Panc1 (cell line): ENCODE data around the gene SLC6A6.

ENCODE experiments used
- CTCF ChIP-seq: fragments of 450-650 bp; IDR thresholded peaks from 2 replicates; pipeline ENCODE4 v1.5.1; 2017; ENCODE audit warnings: mild to moderate bottlenecking
- POLR2AphosphoS5 ChIP-seq: IDR thresholded peaks from 2 replicates; pipeline ENCODE4 v1.6.1; 2012; ENCODE audit warnings: mild to moderate bottlenecking, low read depth, low read length, moderate library complexity
- REST ChIP-seq, 2 experiments: IDR thresholded peaks; 2 replicates each; pipeline ENCODE4 v1.6.1; 2011 to 2012; ENCODE audit warnings: low read depth in 2 of 2, control low read depth in 1 of 2, low read length in 1 of 2, mild to moderate bottlenecking in 1 of 2, moderate library complexity in 1 of 2; ENCODE audit not compliant: insufficient read depth in 1 of 2
- SIN3A ChIP-seq: IDR thresholded peaks from 2 replicates; pipeline ENCODE4 v1.6.1; 2012; ENCODE audit warnings: low read depth, mild to moderate bottlenecking, low read length, moderate library complexity, borderline replicate concordance; ENCODE audit not compliant: insufficient read depth

GRCh38 chr3:14455571-14456317 lies 53.3 kb downstream of the SLC6A6 start:
- TF ChIP-seq CTCF, result no peak
- no peak for TF ChIP-seq REST (IDR thresholded peaks at IDR 0.05; ENCODE audit: insufficient read depth in 1 of 2, low read depth in 2 of 2, low read length in 1 of 2)
- TF ChIP-seq POLR2AphosphoS5, result no peak
- no peak for TF ChIP-seq SIN3A
